ENCODE results near the gene CD3G. TPM values are rescaled to one million over a fixed set of nuclear protein-coding genes. Genes with fewer than 3 reads are reported as not detected.
"Not testable (repeated sequence)": the region's sequence is repeated elsewhere in the genome, so short reads cannot be mapped to it uniquely, and the experiment has no call there.

Gene CD3G
- polyA plus RNA-seq, 10 donors: 0.14 to 5.4 (median 0.31) TPM; not detected in 1

- DNase-seq: no peak
Measured at GRCh38 chr11:118375978-118376377, 31.8 kb downstream of the CD3G start.

- DNase-seq: no peak
Measured at GRCh38 chr11:118379497-118379896, 35.4 kb downstream of the CD3G start.

- peak in 1 of 3 donors; percentile 3 for DNase-seq
Measured at GRCh38 chr11:118380571-118380970, 36.4 kb downstream of the CD3G start.

GRCh38 chr11:118382954-118383353, 38.8 kb downstream of the CD3G start:
- no peak for DNase-seq

- no peak for DNase-seq
Measured at GRCh38 chr11:118383657-118384056, 39.5 kb downstream of the CD3G start.

- DNase-seq: no peak
Measured at GRCh38 chr11:118396097-118396501, 52.0 kb downstream of the CD3G start.

- no peak for DNase-seq
Measured at GRCh38 chr11:118397448-118397847, 53.3 kb downstream of the CD3G start.

- DNase-seq: no peak
Measured at GRCh38 chr11:118398791-118399559, 54.8 kb downstream of the CD3G start.

- peak; percentile 88 to 97 (median 92) for DNase-seq
Measured at GRCh38 chr11:118401151-118401879, 57.2 kb downstream of the CD3G start, which contains the start of gene ATP5MG. ATP5MG (plus strand) TSS chr11:118401606; CDS start chr11:118401666, 60 bp downstream.

GRCh38 chr11:118401880-118402590, 57.9 kb downstream of the CD3G start:
- DNase-seq: peak in 1 of 3 donors; percentile 18

GRCh38 chr11:118402594-118402993, 58.5 kb downstream of the CD3G start:
- DNase-seq: not testable (repeated sequence)

Other genes with a start within 250 kb of the CD3G start
- gene SCN4B, start 191.5 kb upstream of the CD3G start, polyA plus RNA-seq (ENCODE audit: insufficient read length in 10 of 10): 1 to 10 TPM; 2.2 to 6.1 (median 3.4) TPM
- gene SCN2B, start 167.7 kb upstream of the CD3G start, polyA plus RNA-seq (ENCODE audit: insufficient read length in 10 of 10): 1 to 10 TPM; 2.5 to 7.0 (median 5.0) TPM
- 1 to 10 TPM; 1.4 to 6.4 (median 3.0) TPM for gene JAML, start 119.3 kb upstream of the CD3G start, polyA plus RNA-seq (ENCODE audit: insufficient read length in 10 of 10)
- gene MPZL3, start 92.0 kb upstream of the CD3G start, polyA plus RNA-seq (ENCODE audit: insufficient read length in 10 of 10): 1 to 10 TPM in 3 of 10 donors, under 1 TPM in 7; 0.42 to 1.3 (median 0.72) TPM
- 1 to 10 TPM in 8 of 10 donors, under 1 TPM in 2; 0.71 to 9.6 (median 1.6) TPM for gene MPZL2, start 80.0 kb upstream of the CD3G start, polyA plus RNA-seq (ENCODE audit: insufficient read length in 10 of 10)
- 10 to 100 TPM in 1 of 10 donors, 1 to 10 TPM in 1, under 1 TPM in 8; 0.20 to 26.8 (median 0.59) TPM for gene CD3E, start 39.6 kb upstream of the CD3G start, polyA plus RNA-seq (ENCODE audit: insufficient read length in 10 of 10)
- gene CD3D, start 1.6 kb upstream of the CD3G start, polyA plus RNA-seq (ENCODE audit: insufficient read length in 10 of 10): 10 to 100 TPM in 1 of 10 donors, 1 to 10 TPM in 1, under 1 TPM in 2, not detected in 6; 0.29 to 16.5 (median 1.5) TPM
- gene UBE4A, start 15.3 kb downstream of the CD3G start, polyA plus RNA-seq (ENCODE audit: insufficient read length in 10 of 10): 10 to 100 TPM; 16.4 to 28.0 (median 23.8) TPM
- 100 to 1,000 TPM; 318 to 455 (median 363) TPM for gene ATP5MG, start 57.3 kb downstream of the CD3G start, polyA plus RNA-seq (ENCODE audit: insufficient read length in 10 of 10)
- 10 to 100 TPM; 22.6 to 34.0 (median 28.4) TPM for gene KMT2A, start 92.1 kb downstream of the CD3G start, polyA plus RNA-seq (ENCODE audit: insufficient read length in 10 of 10)
- 1 to 10 TPM in 9 of 10 donors, under 1 TPM in 1; 0.64 to 2.3 (median 1.8) TPM for gene TTC36, start 183.1 kb downstream of the CD3G start, polyA plus RNA-seq (ENCODE audit: insufficient read length in 10 of 10)
- gene TMEM25, start 186.8 kb downstream of the CD3G start, polyA plus RNA-seq (ENCODE audit: insufficient read length in 10 of 10): 10 to 100 TPM; 14.1 to 22.2 (median 16.3) TPM
- 10 to 100 TPM; 17.3 to 25.7 (median 20.6) TPM for gene IFT46, start 221.6 kb downstream of the CD3G start, polyA plus RNA-seq (ENCODE audit: insufficient read length in 10 of 10)
- gene ARCN1, start 228.1 kb downstream of the CD3G start, polyA plus RNA-seq (ENCODE audit: insufficient read length in 10 of 10): 100 to 1,000 TPM; 128 to 165 (median 147) TPM